Uterus (tissue), 2 donors: ENCODE results near the gene SETD4.

Experiments
- POLR2A ChIP-seq, 2 donors: fragments of 450-650 bp; IDR thresholded peaks; one replicate each; pipeline ENCODE4 v1.6.1; 2016; ENCODE audit warnings: antibody characterized with exemption in 2 of 2, mild to moderate bottlenecking in 1 of 2, moderate library complexity in 1 of 2
- TF ChIP-seq, protein P1 (sequence below), 4 experiments: fragments of 200-600 bp in 2 of 4; fragments of 450-650 bp in 2 of 4; sonication (generic) in 2 of 4; IDR thresholded peaks; one replicate each; pipeline ENCODE4 v1.5.1; 2016 to 2019; ENCODE audit warnings: antibody characterized with exemption in 4 of 4, mild to moderate bottlenecking in 2 of 4, moderate library complexity in 1 of 4

DNA sequence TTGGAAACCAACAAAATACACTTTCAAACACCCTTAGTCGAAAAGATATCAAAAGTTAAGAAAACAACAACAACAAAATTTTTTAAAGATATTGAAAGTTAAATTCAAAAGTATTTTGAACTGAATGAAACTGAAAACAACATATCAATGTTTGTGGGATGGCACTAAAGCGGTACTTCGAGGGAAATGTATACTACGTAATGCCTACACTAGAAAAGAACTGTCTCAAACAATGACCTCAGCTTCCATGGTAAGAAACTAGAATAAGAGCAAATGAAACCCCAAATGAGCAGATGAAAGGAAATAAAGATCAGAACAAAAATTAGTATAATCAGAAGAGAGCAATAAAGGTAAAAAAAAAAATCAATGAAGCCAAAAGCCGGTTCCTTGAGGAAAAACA, 15.6 kb upstream of the SETD4 start:
- TF ChIP-seq, protein P1, sequence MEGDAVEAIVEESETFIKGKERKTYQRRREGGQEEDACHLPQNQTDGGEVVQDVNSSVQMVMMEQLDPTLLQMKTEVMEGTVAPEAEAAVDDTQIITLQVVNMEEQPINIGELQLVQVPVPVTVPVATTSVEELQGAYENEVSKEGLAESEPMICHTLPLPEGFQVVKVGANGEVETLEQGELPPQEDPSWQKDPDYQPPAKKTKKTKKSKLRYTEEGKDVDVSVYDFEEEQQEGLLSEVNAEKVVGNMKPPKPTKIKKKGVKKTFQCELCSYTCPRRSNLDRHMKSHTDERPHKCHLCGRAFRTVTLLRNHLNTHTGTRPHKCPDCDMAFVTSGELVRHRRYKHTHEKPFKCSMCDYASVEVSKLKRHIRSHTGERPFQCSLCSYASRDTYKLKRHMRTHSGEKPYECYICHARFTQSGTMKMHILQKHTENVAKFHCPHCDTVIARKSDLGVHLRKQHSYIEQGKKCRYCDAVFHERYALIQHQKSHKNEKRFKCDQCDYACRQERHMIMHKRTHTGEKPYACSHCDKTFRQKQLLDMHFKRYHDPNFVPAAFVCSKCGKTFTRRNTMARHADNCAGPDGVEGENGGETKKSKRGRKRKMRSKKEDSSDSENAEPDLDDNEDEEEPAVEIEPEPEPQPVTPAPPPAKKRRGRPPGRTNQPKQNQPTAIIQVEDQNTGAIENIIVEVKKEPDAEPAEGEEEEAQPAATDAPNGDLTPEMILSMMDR (IDR thresholded peaks at IDR 0.05), result no peak
- no peak for TF ChIP-seq POLR2A (IDR thresholded peaks at IDR 0.05)
